ENCODE measurements around the gene GPS1.

- TF ChIP-seq SIN3A (IDR thresholded peaks at IDR 0.05; ENCODE audit: borderline replicate concordance, low read depth, low read length) (no peak), ELF1 (IDR thresholded peaks at IDR 0.05) (no peak), SMC3 (IDR thresholded peaks at IDR 0.05; ENCODE audit: low read depth, low read length) (no peak), GABPA (IDR thresholded peaks at IDR 0.05; ENCODE audit: low read depth) (no peak), EZH2phosphoT487 (IDR thresholded peaks at IDR 0.05; ENCODE audit: borderline replicate concordance, low read depth) (no peak), EP300 (IDR thresholded peaks at IDR 0.05; ENCODE audit: borderline replicate concordance in 1 of 2, low read depth in 1 of 2, low read length in 1 of 2) (no peak), POLR2AphosphoS5 (IDR thresholded peaks at IDR 0.05; ENCODE audit: low read depth, low read length) (no peak), USF2 (IDR thresholded peaks at IDR 0.05; ENCODE audit: borderline replicate concordance, low read depth, low read length) (no peak), JUND (IDR thresholded peaks at IDR 0.05) (no peak), REST (IDR thresholded peaks at IDR 0.05; ENCODE audit: low read depth, low read length) (no peak), TAF1 (IDR thresholded peaks at IDR 0.05; ENCODE audit: borderline replicate concordance, low read depth, low read length) (no peak), FOXM1 (IDR thresholded peaks at IDR 0.05; ENCODE audit: low read depth) (no peak), GATA2 (CRISPR knock-in tag; IDR thresholded peaks at IDR 0.05) (no peak)
- TF ChIP-seq, protein P1, sequence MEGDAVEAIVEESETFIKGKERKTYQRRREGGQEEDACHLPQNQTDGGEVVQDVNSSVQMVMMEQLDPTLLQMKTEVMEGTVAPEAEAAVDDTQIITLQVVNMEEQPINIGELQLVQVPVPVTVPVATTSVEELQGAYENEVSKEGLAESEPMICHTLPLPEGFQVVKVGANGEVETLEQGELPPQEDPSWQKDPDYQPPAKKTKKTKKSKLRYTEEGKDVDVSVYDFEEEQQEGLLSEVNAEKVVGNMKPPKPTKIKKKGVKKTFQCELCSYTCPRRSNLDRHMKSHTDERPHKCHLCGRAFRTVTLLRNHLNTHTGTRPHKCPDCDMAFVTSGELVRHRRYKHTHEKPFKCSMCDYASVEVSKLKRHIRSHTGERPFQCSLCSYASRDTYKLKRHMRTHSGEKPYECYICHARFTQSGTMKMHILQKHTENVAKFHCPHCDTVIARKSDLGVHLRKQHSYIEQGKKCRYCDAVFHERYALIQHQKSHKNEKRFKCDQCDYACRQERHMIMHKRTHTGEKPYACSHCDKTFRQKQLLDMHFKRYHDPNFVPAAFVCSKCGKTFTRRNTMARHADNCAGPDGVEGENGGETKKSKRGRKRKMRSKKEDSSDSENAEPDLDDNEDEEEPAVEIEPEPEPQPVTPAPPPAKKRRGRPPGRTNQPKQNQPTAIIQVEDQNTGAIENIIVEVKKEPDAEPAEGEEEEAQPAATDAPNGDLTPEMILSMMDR (IDR thresholded peaks at IDR 0.05) = no peak
Measured at GRCh38 chr17:82089723-82090548, 38.2 kb downstream of the GPS1 start.

Data from SK-N-SH (cell line).